ENCODE results near the gene PCGF3. TPM values are rescaled to one million over a fixed set of nuclear protein-coding genes. Genes with fewer than 3 reads are reported as not detected.

Gene PCGF3
- total RNA-seq, 4 donors from 2014 or later: 14.5 to 31.9 (median 21.6) TPM

GRCh38 chr4:780716-781492, 75.3 kb downstream of the PCGF3 start:
- H3K9me3 ChIP-seq: no peaks in the 10 kb centered on the region
- H3K4me3 ChIP-seq: peak overlapping the region; percentile 85 to 99 (median 94)
- in situ Hi-C loops (cut with MboI; ENCODE audit: low sequenced_read_pairs in 4 of 4) (loop anchor here in 1 of 4 donors (10.0 kb wide), 1 partner anchor 106 kb away; the partner anchor contains the start of genes ATP5ME and MYL5), intact Hi-C loops (cut with DNase I; ENCODE audit: low total_unique reads) (loop anchor here (2.0 to 5.0 kb wide), 2 partner anchors 76 to 444 kb away; partner anchors contain the start of genes PCGF3 and ZNF141)
- peaks cover 9 to 10% (median 9%) of the 10 kb centered on the region in 3 donors for H3K27me3 ChIP-seq
- H3K4me1 ChIP-seq: peaks cover 13 to 25% of the 10 kb centered on the region in 2 donors
- H3K36me3 ChIP-seq: peaks cover 0 to 22% of the 10 kb centered on the region in 2 donors
- DNase-seq (no peak), ATAC-seq (peak; percentile 5 to 9)
- TF ChIP-seq POLR2A (IDR thresholded peaks at IDR 0.05): no peak
- TF ChIP-seq, protein P1, sequence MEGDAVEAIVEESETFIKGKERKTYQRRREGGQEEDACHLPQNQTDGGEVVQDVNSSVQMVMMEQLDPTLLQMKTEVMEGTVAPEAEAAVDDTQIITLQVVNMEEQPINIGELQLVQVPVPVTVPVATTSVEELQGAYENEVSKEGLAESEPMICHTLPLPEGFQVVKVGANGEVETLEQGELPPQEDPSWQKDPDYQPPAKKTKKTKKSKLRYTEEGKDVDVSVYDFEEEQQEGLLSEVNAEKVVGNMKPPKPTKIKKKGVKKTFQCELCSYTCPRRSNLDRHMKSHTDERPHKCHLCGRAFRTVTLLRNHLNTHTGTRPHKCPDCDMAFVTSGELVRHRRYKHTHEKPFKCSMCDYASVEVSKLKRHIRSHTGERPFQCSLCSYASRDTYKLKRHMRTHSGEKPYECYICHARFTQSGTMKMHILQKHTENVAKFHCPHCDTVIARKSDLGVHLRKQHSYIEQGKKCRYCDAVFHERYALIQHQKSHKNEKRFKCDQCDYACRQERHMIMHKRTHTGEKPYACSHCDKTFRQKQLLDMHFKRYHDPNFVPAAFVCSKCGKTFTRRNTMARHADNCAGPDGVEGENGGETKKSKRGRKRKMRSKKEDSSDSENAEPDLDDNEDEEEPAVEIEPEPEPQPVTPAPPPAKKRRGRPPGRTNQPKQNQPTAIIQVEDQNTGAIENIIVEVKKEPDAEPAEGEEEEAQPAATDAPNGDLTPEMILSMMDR (IDR thresholded peaks at IDR 0.05 in 4 of 5, conservative IDR thresholded peaks at IDR 0.05 in 1 of 5): no peak
- H3K27ac ChIP-seq: peak overlapping the region; percentile 88 to 94 (median 91)

DNA sequence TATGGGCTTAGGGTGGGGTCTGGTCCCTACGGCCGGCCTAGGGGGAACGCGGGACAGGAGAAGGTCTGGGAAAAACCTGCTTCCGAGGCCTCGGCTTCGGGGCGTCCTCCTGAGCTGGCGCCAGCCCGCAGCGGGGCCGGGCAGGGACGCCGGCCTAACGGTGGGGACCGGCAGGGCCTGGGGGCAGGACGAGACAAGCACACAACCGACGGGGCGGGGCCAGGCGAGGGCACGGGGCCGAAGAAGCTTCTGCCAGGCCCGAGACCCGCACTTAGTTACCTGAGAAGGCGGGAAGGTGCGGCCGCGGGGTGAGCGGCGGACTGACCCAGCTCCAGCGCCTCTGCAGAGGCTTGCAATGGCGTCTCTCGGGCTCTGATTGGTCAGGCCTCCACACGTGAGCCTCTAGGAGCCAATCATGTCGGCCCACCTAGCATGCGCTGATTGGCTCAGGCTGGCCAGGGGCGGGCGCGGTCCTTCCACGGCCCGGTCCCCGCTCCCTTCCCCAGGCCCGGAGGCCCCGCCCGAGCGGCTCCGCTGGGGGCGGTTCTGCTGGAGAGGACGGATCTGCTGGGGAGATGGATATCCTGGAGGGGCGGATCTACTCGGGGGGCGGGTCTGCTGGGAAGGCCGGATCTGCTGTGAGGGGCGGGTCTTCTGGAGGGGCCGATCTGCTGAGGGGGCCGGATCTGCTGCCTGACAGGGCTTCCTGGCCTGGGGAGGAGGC, 76.0 kb downstream of the PCGF3 start:
- H3K4me1 ChIP-seq: peaks cover 13 to 32% of the 10 kb centered on the region in 2 donors
- ATAC-seq (peak; percentile 96 to 97), DNase-seq (peak; percentile 97 to 99)
- H3K4me3 ChIP-seq: peak overlapping the region; percentile 85 to 99 (median 94)
- TF ChIP-seq POLR2A (IDR thresholded peaks at IDR 0.05): peak; percentile 94 to 97
- TF ChIP-seq, protein P1 (IDR thresholded peaks at IDR 0.05 in 4 of 5, conservative IDR thresholded peaks at IDR 0.05 in 1 of 5): no peak
- intact Hi-C loops (cut with DNase I; ENCODE audit: low total_unique reads) (loop anchor here (1.0 to 5.0 kb wide), 6 partner anchors 77 to 444 kb away; partner anchors contain the start of genes ATP5ME, FGFRL1, GAK and MYL5), in situ Hi-C loops (cut with MboI; ENCODE audit: low sequenced_read_pairs in 4 of 4) (loop anchor here in 1 of 4 donors (10.0 kb wide), 1 partner anchor 107 kb away; the partner anchor contains the start of genes ATP5ME and MYL5)
- no peaks in the 10 kb centered on the region for H3K9me3 ChIP-seq
- peaks cover 15 to 17% (median 16%) of the 10 kb centered on the region in 3 donors for H3K27me3 ChIP-seq
- H3K36me3 ChIP-seq: peaks cover 0 to 22% of the 10 kb centered on the region in 2 donors
- peak overlapping the region; percentile 88 to 94 (median 91) for H3K27ac ChIP-seq

DNA sequence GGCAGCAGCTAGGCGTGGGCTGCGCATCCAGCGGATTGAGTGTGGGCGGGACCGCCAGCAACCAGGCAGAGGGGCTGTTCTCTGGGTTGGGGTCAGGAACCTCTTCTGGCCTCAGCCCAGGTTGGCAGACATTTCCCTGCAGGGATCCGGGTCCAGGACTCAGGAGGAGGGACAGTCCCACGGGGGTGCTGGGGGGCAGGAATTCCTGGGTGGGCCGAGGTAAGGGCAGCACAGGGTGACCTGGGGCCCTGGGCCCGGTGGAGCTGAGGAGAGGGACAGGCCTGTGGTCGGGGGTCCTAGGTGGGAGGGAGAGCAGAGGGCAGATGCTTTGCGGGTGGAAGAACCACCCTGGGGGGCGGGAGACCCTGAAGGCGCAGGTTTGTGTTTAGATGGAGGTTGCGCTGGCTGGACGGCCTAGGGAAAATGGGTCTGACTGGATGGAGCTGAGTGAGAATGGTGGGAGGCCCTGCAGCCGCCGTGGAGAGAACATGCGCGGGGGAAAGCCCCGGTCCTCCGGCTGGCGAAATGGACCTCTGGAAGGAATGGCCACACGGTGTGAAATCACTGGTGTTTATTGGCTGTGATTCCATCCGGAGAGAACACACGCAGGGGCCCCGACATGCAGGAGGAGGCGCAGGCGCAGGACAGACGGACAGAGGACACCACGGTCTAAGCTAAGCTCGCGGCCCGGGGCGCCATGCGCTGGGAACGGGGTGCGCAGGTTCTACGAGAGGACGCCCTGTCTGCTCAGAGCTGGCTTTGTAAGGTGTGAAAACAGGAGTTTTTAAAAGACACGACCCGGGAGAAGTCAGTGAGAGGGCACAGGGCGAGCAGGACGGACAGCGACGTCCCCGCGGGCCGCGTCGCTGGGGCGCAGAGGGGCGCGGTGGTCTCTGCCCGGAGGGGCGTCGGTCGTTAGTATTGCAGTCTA, 79.0 kb downstream of the PCGF3 start:
- Histone ChIP-seq H3K36me3 (peaks cover 0 to 1% of the 10 kb centered on the region in 2 donors), H3K27me3 (peaks cover 20 to 27% (median 26%) of the 10 kb centered on the region in 3 donors), H3K9me3 (no peaks in the 10 kb centered on the region), H3K4me3 (no peak overlapping the region), H3K4me1 (peaks cover 13 to 26% of the 10 kb centered on the region in 2 donors), H3K27ac (no peak overlapping the region)
- no peak for ATAC-seq
- TF ChIP-seq, protein P1 (IDR thresholded peaks at IDR 0.05 in 4 of 5, conservative IDR thresholded peaks at IDR 0.05 in 1 of 5): no peak
- TF ChIP-seq POLR2A (IDR thresholded peaks at IDR 0.05): no peak
- in situ Hi-C loops (cut with MboI; ENCODE audit: low sequenced_read_pairs in 4 of 4): loop anchor here in 1 of 4 donors (10.0 kb wide), 1 partner anchor 110 kb away; the partner anchor contains the start of genes ATP5ME and MYL5
- DNase-seq: no peak
- intact Hi-C loops (cut with DNase I; ENCODE audit: low total_unique reads): loop anchor here (5.0 kb wide), 1 partner anchor 447 kb away; the partner anchor contains the start of gene ZNF141

All from gastrocnemius medialis (tissue), 4 donors.